Activated CD4-positive, alpha-beta T cell treated with anti-CD3 and anti-CD28 coated beads, Interleukin-2, amount 50 U/mL, for 24 hours (primary cell): ENCODE measurements around the gene RAB37.

Source experiments
- DNase-seq, 2 donors: peaks; one replicate each; pipeline ENCODE4 v3.0.0-alpha.2; 2020; ENCODE audit warnings: low read depth in 1 of 2, low spot score in 1 of 2

The RAB37 gene

GRCh38 chr17:74776990-74777389, 39.9 kb downstream of the RAB37 start:
- DNase-seq = no peak

- no peak for DNase-seq
Observed at GRCh38 chr17:74777901-74778515, 41.0 kb downstream of the RAB37 start.

- no peak for DNase-seq
Observed at GRCh38 chr17:74778960-74779359, 41.9 kb downstream of the RAB37 start.

- DNase-seq = no peak
Observed at GRCh38 chr17:74779501-74779900, 42.4 kb downstream of the RAB37 start.

GRCh38 chr17:74779948-74780400, 42.9 kb downstream of the RAB37 start:
- peak in 1 of 2 donors; percentile 53 for DNase-seq

- no peak for DNase-seq
Observed at GRCh38 chr17:74780443-74781238, 43.6 kb downstream of the RAB37 start.

- DNase-seq = no peak
Observed at GRCh38 chr17:74782571-74782970, 45.5 kb downstream of the RAB37 start.

GRCh38 chr17:74784125-74784810, 47.2 kb downstream of the RAB37 start:
- no peak for DNase-seq

GRCh38 chr17:74785096-74785980, 48.3 kb downstream of the RAB37 start:
- no peak for DNase-seq

GRCh38 chr17:74785981-74786360, 48.9 kb downstream of the RAB37 start:
- no peak for DNase-seq

GRCh38 chr17:74786431-74787055, 49.5 kb downstream of the RAB37 start:
- DNase-seq = no peak

GRCh38 chr17:74790161-74791058, 53.4 kb downstream of the RAB37 start:
- DNase-seq = no peak

- no peak for DNase-seq
Observed at GRCh38 chr17:74792586-74793105, 55.6 kb downstream of the RAB37 start.

GRCh38 chr17:74795327-74796020, 58.4 kb downstream of the RAB37 start:
- no peak for DNase-seq

- no peak for DNase-seq
Observed at GRCh38 chr17:74796211-74796610, 59.2 kb downstream of the RAB37 start.

GRCh38 chr17:74796866-74797265, 59.8 kb downstream of the RAB37 start:
- DNase-seq = no peak
